H1 (cell line): ENCODE data around the gene COX14.

Experiments
- ATF2 ChIP-seq: IDR thresholded peaks from 2 replicates; pipeline ENCODE4 v1.6.1; 2012; ENCODE audit warnings: low read length, inconsistent platforms
- BRCA1 ChIP-seq: IDR thresholded peaks from 2 replicates; pipeline ENCODE4 v1.6.1; 2012; ENCODE audit warnings: low read depth, low read length, improper control_type of control experiment
- CHD1 ChIP-seq: IDR thresholded peaks from 2 replicates; pipeline ENCODE4 v1.6.1; 2012; ENCODE audit warnings: low read depth, low read length, improper control_type of control experiment
- CHD2 ChIP-seq: IDR thresholded peaks from 2 replicates; pipeline ENCODE4 v1.6.1; 2012; ENCODE audit warnings: low read length, improper control_type of control experiment
- CHD7 ChIP-seq: fragments of 300-600 bp; sonication (generic); IDR thresholded peaks from 2 replicates; pipeline ENCODE4 v1.7.1; 2012; ENCODE audit warnings: low read length, moderate library complexity, mild to moderate bottlenecking, inconsistent platforms; ENCODE audit not compliant: insufficient replicate concordance
- CTCF ChIP-seq, 3 experiments: IDR thresholded peaks; 1 replicate in 2 of 3; 2 replicates in 1 of 3; pipeline versions ENCODE4 v1.5.1 to v1.6.1; 2011; ENCODE audit warnings: low read length in 3 of 3, mild to moderate bottlenecking in 3 of 3, inconsistent platforms in 2 of 3, low read depth in 1 of 3, moderate library complexity in 1 of 3; ENCODE audit not compliant: insufficient read depth in 1 of 3; ENCODE audit errors: control extremely low read depth in 1 of 3
- MAX ChIP-seq: IDR thresholded peaks from 2 replicates; pipeline ENCODE4 v1.6.1; 2012; ENCODE audit warnings: inconsistent platforms
- POLR2AphosphoS5 ChIP-seq: IDR thresholded peaks from 2 replicates; pipeline ENCODE4 v1.6.1; 2011; ENCODE audit warnings: low read depth, low read length
- RFX5 ChIP-seq: IDR thresholded peaks from 2 replicates; pipeline ENCODE4 v1.6.1; 2011; ENCODE audit warnings: low read depth, low read length, improper control_type of control experiment, borderline replicate concordance
- SRF ChIP-seq: IDR thresholded peaks from 2 replicates; pipeline ENCODE4 v1.6.1; 2011; ENCODE audit warnings: mild to moderate bottlenecking, low read depth, low read length, moderate library complexity
- TAF1 ChIP-seq: IDR thresholded peaks from 2 replicates; pipeline ENCODE4 v1.6.1; 2011; ENCODE audit warnings: mild to moderate bottlenecking, low read depth, low read length
- USF2 ChIP-seq: IDR thresholded peaks from 2 replicates; pipeline ENCODE4 v1.6.1; 2011; ENCODE audit warnings: low read length, improper control_type of control experiment
- YY1 ChIP-seq: IDR thresholded peaks from 2 replicates; pipeline ENCODE4 v1.6.1; 2011; ENCODE audit warnings: low read depth, mild to moderate bottlenecking, low read length

GRCh38 chr12:50066402-50066801 lies 45.6 kb upstream of the COX14 start:
- TF ChIP-seq RFX5 (no peak), CHD7 (no peak), CTCF (IDR thresholded peaks at IDR 0.05; ENCODE audit: control extremely low read depth in 1 of 3, insufficient read depth in 1 of 3, low read depth in 1 of 3, low read length in 3 of 3) (no peak), YY1 (no peak), CHD1 (no peak), BRCA1 (no peak), MAX (no peak), ATF2 (peak; percentile 76; the same call in 1 of the 2 replicates), CHD2 (no peak), SRF (peak; percentile 95), POLR2AphosphoS5 (no peak), USF2 (no peak), TAF1 (no peak)
